GM15510 (cell line): ENCODE data around the gene ATP13A2.

Experiments
- POLR2A ChIP-seq: IDR thresholded peaks from 3 replicates; pipeline ENCODE4 v1.6.1; 2011; ENCODE audit warnings: borderline replicate concordance; ENCODE audit not compliant: insufficient read length; ENCODE audit errors: extremely low read depth

The ATP13A2 gene

DNA sequence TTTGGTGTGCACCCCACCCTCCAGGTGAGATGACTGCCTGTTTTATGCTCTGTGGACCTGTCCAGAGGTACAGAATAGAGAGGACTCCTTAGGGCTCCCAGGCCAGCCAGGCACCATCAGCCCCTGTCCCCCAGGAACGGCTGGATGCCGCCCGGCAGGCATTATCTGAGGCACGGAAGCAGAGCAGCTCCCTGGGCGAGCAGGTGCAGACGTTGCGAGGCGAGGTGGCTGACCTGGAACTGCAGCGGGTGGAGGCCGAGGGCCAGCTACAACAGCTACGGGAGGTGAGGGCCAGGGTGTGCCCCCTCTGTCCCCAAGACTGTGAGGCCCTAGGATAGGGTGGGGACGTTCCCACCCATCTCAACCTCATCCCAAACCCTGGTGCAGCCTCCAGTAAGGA, 42.1 kb downstream of the ATP13A2 start:
- no peak for TF ChIP-seq POLR2A

DNA sequence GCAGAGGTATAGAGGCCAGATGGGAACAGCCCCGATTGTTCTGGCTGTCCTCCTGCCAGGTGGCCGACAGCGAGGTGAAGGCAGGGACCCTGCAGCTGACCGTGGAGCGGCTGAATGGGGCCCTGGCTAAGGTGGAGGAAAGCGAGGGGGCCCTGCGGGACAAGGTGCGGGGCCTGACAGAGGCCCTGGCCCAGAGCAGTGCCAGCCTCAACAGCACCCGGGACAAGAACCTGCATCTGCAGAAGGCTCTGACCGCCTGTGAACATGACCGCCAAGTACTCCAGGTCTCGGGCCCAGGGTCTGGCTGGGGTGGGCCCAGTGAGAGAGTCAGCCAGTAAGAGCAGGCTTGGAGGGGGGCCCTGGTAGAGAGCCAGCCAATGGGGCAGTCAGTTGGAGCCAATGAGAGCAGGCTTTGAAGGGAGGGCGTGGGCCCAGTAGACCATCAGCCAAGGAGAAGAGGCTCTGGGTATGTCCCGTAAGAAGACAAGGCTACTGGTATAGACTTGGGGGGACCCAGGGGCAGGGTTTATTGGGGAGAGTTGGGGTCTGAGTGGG, 42.6 kb downstream of the ATP13A2 start:
- no peak for TF ChIP-seq POLR2A

DNA sequence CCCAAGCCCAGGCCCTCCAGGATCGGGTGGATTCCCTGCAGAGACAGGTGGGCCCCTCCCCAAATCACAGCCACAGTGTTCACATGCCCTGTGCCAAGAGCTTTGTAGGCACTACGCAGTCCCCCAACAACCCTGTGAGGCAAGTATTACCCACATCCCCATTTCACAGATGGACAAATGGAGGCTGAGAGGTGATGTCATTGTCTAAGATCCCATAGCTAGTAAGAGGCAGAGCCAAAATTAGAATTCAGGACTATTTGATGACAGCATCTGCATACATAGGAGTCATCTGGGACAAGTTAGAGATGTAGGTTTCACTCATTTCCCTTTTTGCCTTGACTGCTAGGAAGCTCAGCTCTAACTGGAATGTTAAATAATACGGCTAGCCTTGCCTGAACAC, 43.4 kb downstream of the ATP13A2 start:
- no peak for TF ChIP-seq POLR2A

DNA sequence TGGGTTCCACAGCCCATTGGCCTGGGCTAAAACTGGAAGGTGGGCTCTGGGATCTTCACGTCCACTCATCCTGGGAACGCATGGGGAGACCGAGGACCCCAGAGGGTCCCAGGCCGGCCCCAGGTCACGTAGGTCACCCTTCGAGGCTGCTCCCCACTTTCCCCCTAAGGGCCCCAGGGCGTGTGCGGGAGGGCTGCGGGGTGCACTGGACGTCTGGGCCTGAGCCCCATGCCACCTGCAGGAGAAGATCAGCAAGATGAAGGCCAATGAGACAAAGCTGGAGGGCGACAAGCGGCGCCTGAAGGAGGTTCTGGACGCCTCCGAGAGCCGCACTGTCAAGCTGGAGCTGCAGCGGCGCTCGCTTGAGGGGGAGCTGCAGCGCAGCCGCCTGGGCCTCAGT, 43.8 kb downstream of the ATP13A2 start:
- TF ChIP-seq POLR2A = no peak

DNA sequence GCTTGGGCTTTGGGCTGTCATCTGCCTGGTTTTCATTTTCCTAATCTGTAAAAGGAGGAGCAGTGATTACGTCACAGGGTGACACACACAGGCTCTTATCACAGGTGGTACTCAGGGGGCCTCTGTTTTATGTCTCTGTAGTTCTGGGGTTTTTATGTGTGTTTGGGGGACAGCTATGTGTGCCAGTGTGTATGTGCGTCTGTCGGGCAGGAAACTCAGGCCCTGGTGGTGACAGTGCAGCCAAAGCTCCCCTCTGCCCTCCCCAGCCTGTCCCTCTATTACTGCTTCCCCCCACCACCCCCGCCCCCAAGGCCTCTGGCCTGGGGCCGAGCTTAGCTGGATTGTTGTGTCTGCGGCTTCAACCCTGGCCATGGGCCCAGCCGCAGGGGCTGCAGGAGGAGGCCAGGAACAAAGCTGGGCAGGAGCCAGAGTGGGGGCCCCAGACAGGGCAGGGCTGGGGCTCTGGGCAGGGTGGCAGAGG, 44.6 kb downstream of the ATP13A2 start:
- TF ChIP-seq POLR2A = no peak

- no peak for TF ChIP-seq POLR2A
Measured at GRCh38 chr1:16966282-16966681, 45.4 kb downstream of the ATP13A2 start.

- TF ChIP-seq POLR2A = no peak
Measured at GRCh38 chr1:16965486-16966067, 46.2 kb downstream of the ATP13A2 start.

DNA sequence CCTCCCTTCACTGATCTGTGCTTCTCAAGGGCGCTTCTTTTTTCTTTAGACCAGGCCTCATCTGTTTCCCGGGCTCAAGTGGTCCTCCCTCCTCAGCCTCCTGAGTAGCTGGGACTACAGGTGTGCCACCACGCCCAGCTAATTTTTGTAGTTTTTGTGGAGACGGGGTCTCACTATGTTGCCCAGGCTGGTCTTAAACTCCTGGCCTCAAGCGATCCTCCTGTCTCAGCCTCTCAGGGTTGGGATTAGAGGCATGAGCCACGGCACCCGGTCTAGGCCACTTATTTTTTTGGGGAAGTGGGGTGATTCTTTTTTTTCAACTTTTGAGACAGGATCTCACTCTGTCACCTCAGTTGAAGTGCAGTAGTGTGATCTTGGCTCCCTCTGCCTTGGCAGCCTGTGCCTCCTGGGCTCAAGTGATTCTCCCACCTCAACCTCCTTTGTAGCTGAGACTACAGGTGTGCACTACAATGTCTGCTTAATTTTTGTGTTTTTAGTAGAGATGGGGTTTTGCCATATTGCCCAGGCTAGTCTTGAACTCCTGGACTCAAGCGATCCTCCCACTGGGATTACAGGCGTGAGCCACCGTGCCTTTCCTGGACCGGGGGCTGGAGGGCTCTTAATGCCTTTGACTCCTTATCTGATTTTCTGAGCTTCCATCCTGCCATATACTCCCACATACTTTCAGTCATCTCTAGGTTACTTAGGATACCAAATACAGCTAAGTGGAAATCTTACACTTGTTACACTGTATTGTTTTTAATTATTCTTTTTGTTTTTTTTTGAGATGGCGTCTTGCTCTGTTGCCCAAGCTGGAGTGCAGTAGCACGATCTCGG, 50.2 kb downstream of the ATP13A2 start:
- TF ChIP-seq POLR2A = no peak

DNA sequence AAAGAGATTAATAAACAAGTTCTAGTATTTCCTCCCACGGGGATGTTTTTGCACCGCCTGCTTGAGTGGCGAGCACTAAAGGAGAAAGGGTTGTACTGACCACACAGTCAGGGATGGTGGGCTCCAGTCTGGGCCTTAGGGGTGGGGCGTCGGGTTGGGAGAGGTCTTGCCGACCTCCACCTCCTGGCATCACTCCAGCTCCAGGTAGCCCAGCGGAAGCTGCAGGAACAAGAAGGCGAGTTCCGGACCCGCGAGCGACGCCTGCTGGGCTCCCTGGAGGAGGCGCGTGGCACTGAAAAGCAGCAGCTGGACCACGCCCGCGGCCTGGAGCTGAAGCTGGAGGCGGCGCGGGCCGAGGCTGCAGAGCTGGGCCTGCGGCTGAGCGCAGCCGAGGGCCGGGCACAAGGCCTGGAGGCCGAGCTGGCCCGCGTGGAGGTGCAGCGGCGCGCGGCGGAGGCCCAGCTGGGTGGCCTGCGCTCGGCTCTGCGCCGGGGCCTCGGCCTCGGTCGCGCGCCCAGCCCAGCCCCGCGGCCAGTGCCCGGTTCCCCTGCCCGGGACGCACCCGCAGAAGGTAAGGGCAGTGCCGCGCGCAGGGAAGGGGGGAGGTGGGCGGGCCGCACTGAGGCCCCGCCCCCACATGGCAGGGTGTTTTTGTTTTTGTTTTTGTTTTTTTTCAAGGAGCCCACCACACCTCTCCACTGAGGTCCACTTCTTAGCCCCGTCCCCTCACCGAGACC, 51.0 kb downstream of the ATP13A2 start:
- peak; percentile 25 for TF ChIP-seq POLR2A

DNA sequence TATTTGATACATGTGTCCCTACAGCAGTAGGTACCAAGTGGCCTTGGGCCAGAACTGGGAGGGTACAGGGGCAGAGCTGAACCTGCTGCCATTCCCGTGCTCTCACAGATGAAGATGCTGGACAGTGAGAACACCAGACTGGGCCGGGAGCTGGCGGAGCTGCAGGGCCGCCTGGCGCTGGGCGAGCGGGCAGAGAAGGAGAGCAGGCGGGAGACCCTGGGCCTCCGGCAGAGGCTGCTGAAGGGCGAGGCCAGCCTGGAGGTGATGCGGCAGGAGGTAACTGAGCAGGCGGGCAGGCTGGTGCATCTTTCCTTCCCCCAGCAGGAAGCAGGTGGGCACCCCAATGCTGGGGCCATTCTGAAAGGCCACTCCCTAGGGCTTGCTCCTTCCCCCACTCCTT, 53.3 kb downstream of the ATP13A2 start:
- TF ChIP-seq POLR2A = no peak

- TF ChIP-seq POLR2A = no peak
Measured at GRCh38 chr1:16957731-16958130, 54.0 kb downstream of the ATP13A2 start.

DNA sequence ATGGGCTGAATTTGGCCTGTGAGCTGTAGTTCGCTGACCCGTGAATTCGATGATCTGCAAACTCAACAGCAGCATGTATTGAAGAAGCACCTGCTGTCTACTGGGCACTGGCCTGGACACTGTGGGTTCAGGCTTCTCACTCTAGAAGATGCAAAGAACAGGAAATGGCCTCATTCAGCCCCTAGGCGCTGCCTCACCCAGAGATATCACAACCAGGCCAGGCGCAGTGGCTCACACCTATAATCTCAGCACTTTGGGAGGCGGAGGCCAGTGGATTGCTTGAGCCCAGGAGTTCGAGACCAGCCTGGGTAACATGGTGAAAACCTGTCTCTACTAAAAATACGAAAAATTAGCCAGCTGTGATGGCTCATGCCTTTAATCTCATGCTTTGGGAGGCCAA, 55.0 kb downstream of the ATP13A2 start:
- TF ChIP-seq POLR2A = no peak

- no peak for TF ChIP-seq POLR2A
Measured at GRCh38 chr1:16955186-16955585, 56.5 kb downstream of the ATP13A2 start.

- TF ChIP-seq POLR2A = no peak
Measured at GRCh38 chr1:16954579-16954978, 57.1 kb downstream of the ATP13A2 start.

DNA sequence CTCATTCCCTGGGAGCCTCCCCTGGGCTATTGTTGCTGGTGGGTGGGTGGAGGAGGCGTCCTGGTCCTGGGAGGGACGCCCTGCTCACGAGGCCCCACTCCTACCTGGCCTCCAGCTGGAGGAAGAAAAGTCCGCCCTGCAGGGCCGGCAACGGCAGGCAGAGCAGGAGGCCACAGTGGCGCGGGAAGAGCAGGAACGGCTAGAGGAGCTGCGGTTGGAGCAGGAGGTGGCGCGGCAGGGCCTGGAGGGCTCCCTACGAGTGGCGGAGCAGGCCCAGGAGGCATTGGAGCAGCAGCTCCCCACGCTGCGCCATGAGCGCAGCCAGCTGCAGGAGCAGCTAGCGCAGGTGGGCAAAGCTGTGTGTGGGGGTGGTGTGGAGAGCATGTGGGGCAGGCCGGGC, 65.1 kb downstream of the ATP13A2 start:
- TF ChIP-seq POLR2A = no peak
